ENCODE results near the gene DMRTA2.
"Not testable (repeated sequence)": the region's sequence is repeated elsewhere in the genome, so short reads cannot be mapped to it uniquely, and the experiment has no call there.

DMRTA2 gene

DNA sequence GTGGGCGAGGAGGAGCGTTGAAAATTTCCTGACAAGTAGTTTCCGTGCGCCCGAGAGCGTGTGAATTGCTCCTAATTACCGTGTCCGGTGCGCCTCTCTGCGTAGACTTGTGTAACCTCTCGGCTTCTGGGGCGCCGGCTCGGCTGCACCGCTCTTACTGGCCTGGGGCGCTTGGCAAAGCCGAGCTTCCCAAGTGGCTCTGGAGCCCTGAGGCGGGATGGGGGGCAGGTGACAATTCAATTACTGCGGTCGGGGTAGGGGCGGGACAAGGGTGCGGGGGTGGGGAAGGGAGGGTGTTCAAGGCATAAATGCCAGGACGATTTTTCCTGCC lies 392 bp upstream of the DMRTA2 start:
- DNase-seq: no peak

DNA sequence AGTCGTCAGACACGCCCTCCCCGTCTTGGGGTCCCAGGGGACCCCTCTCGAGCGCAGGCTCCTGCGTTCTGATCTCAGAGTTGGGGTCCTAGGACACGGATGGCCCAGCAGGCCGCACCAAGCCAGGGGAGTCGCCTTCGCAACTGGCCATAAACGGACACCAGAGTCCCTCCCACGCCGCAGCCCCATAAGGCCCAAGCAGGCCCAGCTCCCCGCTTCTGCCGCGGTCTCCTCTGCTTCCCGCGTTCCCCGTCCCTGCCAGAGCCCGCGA lies 633 bp downstream of the DMRTA2 start:
- no peak for DNase-seq

DNA sequence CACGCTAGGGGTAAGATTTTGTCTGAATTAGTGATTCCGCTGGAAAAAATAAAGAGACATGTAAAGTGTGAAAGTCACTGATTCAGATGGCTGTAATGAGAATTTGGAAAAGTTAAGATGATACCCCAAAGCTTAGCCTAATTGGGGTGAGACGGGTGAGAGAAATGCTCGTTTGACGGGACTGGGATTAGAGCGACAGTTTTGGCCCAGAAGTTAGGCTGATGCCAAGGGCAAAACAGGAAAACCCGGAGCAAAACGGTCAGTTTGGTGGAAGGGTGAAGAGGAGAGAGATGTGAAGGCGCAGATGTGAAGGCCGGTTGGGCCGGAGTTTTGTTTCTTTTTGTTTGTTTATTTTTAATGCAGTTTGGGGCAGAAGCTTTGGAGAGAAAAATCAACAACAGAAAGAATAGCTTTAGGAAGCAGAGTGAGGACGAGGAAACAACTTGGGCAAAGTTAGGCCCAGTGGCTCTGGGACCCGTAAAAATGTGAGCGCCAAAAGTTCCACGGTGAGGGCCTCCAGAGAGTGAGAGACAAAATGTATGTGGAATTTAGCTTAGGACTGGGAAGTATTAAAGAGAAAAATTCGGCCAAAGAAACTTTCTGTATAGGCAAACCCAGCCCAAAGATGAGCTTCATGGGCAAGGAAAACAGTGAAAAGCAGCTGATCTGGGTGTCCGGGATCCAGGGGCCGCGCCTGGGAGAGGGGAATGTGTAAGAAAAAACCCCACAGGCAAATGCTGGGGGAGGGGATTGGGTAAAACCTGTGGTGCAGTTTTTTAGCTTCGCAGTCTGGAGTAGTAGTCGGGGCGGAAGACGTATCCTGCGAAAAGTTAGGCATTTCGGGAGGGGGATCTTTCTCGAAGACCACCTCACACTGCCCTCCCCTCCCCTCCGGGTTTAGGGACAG lies 1.2 kb downstream of the DMRTA2 start:
- DNase-seq: no peak

GRCh38 chr1:50421366-50421748 lies 1.9 kb downstream of the DMRTA2 start:
- no peak for DNase-seq

DNA sequence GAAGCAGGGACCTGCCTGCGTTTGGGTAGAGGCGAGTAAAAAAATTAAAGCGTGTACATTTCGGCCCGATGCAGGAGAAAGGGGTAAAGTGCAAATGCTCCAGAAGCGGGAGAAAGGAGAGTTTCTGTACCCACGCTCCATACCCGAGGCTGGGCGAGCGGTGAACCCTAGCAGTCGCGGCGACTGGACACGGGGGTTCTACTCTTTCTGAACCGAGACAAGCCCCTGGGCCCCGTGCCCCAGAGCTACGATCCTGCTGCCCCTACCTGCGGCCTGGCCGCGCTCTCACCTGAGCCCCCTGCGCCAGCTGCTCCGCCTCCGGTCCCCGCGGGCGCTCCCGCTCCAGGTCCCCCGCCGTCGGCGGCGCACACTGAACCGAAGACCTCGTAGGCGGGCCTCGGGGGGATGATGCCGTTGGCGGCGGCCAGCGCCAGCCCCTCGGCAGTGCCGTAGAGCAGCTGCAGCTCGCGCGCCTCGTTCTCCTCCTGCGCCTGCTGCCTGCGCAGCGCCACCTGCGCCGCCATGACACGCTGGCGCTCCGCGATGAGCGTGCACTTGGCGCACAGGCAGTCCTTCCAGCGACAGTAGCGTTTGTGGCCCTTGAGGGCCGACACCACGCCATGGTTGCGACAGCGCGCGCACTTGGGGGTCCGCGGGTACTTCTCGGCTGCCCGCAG lies 2.4 kb downstream of the DMRTA2 start:
- DNase-seq: no peak

- no peak for DNase-seq
These were observed 3.2 kb downstream of the DMRTA2 start for GRCh38 chr1:50419907-50420677.

- DNase-seq: no peak
These were observed 3.9 kb downstream of the DMRTA2 start for GRCh38 chr1:50419192-50419906.

GRCh38 chr1:50418600-50419109 lies 4.6 kb downstream of the DMRTA2 start:
- no peak for DNase-seq

DNA sequence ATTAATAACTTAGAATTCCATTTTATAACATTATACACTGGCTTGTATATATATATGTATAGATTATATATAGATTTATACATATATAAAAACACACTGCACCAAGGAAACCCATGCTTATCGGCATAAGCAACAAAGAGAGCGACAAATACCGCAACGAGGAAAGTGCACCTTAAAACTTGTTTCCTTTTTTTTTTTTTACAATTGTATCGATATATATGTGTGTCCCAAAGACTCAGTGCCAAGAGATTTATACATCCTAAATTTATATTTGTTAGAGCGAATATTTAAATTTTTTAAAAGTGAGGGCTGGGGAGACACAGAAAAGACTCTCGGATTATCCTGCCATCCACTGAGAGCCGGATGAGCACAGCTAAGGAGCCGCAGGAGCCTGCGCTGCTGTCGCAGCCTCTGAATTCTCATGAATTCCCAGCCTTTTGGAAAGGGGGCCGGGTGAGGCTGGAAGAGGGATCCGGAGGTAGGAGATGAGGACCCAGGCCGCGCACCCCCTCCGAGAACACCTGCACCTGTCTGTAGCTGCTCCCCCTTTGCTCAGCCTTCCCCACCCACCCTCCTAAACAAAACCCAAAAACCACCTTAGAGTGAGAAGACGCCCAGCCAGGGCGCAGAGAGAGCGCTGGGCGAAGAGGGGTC lies 5.2 kb downstream of the DMRTA2 start:
- DNase-seq: no peak

GRCh38 chr1:50417507-50417906 lies 5.7 kb downstream of the DMRTA2 start:
- DNase-seq: no peak

DNA sequence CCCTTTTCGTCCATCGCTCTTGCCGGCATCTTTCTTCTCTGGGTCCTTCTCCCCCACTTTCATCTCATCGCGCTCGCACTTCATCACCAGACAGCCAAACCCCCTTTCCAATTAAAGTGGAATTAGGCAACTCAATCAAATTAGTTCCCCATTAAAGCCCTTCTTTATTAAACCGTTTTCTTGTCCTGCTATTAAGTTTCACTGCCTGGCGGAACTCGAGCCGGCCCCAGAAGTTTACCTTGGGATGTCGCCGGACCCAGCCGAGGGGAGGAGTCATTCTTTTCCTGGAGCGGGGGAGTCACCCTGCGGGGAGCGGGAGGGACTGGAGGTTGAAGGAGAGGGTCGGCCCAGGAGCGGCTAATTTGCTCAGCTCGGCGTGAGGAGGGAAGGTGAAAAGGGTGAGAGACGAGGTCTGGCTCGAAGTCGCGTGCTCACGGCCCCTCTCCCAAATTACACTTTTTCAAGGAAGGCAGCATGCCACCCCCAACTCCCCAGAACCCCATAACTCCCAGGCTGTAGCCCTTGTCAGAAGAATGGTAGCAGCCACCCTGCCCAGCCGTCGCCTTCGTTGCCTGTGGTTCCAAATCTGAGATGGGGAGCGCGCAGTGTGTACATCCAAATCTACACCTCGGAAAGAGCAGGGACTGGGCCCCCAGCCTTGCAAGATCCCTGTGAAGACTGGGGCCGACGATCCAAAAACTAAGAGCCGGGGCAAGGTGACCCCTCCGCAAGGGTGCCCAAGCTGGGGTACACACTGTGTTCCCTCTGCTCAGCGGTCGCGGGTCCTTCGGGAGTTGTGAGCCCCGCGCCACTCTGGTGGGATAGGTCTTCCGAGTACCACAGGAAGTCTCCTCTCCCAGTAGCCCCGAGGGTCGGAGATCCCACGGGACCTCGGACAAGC lies 6.4 kb downstream of the DMRTA2 start:
- no peak for DNase-seq

GRCh38 chr1:50416150-50416527 lies 7.1 kb downstream of the DMRTA2 start:
- DNase-seq: no peak

- DNase-seq: no peak
These were observed 7.8 kb downstream of the DMRTA2 start for GRCh38 chr1:50415235-50416149.

DNA sequence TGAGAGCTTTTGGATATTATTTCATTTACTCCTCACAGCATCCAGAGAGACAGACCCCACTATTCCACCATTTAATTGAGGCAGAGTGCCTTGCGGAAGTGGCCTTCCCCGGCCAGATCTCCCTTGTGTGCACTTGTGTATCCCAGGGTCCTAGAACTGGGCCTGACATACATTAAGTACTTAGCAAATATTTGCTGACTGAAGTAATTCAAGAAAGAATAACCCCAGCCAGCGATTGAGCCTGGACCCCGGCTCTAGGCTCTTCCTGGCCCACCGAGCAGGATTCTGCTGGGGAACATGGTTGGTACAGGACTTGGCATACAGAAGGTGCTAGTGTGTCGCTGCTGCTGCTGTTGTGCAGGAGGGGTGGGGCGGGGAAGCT lies 8.4 kb downstream of the DMRTA2 start:
- no peak for DNase-seq

GRCh38 chr1:50412813-50413476 lies 10.3 kb downstream of the DMRTA2 start:
- DNase-seq: no peak

GRCh38 chr1:50405814-50406213 lies 17.4 kb downstream of the DMRTA2 start:
- DNase-seq: no peak

DNA sequence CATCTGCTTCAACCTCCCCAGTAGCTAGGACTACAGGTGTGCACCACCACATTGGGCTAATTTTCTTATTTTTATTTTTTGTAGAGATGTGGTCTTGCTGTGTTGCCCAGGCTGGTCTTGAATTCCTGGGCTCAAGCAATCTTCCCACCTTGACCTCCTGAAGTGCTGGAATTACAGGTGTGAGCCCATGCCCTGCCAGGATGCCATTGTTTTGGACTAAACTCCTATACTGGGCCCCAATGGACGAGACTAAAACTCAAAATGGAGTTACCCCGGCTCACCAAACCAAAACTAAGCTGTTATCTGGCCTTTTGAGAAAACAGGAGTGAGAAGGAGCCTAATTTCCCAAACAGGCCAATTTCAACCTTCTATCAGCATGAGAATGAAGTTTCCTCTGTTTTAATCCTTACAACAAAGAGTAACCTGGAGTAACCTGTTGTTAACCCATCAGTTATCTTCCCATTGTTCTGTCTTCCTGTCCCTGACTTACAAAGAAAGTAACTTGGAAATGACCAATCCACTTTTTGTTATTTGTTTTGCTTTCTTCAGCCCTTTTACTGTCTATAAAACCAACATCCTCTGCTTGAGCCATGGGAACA lies 29.6 kb downstream of the DMRTA2 start:
- no peak for DNase-seq

GRCh38 chr1:50381551-50381950 lies 41.7 kb downstream of the DMRTA2 start:
- not testable (repeated sequence) for DNase-seq

- DNase-seq: no peak
These were observed 44.5 kb downstream of the DMRTA2 start for GRCh38 chr1:50378770-50379169.
